Neural crest cell (in vitro differentiated cells): Measurements from ENCODE around the gene TRIM29. TPM values are rescaled to one million over a fixed set of nuclear protein-coding genes. Genes with fewer than 3 reads are reported as not detected.
A peak's percentile ranks its signal among the peaks of the same experiment; 100 is the strongest.
"Not testable (repeated sequence)": the region's sequence is repeated elsewhere in the genome, so short reads cannot be mapped to it uniquely, and the experiment has no call there.

Source experiments
- DNase-seq: peaks from one replicate; pipeline ENCODE4 v3.0.0; 2021; ENCODE audit warnings: low read depth, mixed read lengths, low spot score
- H3K27ac Mint-ChIP-seq: one replicate; pipeline ENCODE4 v1.8.0; 2021; ENCODE audit warnings: mild to moderate bottlenecking, mixed read lengths; ENCODE audit not compliant: unreplicated experiment
- H3K27me3 Mint-ChIP-seq: 2 replicates; pipeline ENCODE4 v1.8.0; 2021; ENCODE audit warnings: low read depth, mild to moderate bottlenecking, mixed read lengths
- H3K36me3 Mint-ChIP-seq: 2 replicates; pipeline ENCODE4 v1.8.0; 2021; ENCODE audit warnings: low read depth, mild to moderate bottlenecking, mixed read lengths
- H3K4me1 Mint-ChIP-seq: 2 replicates; pipeline ENCODE4 v1.8.0; 2021; ENCODE audit warnings: mixed read lengths
- H3K4me3 Mint-ChIP-seq: one replicate; pipeline ENCODE4 v1.8.0; 2021; ENCODE audit warnings: mild to moderate bottlenecking, mixed read lengths
- H3K9me3 Mint-ChIP-seq: 2 replicates; pipeline ENCODE4 v1.8.0; 2021; ENCODE audit warnings: mixed read lengths
- CTCF ChIP-seq: fragments of 200-600 bp; sonication (generic); conservative IDR thresholded peaks from 2 replicates; pipeline ENCODE4 v1.5.0; 2021; ENCODE audit warnings: antibody characterized with exemption, mild to moderate bottlenecking
- total RNA-seq: library from RNA; stranded (reverse); gene quantifications from 2 replicates; pipeline ENCODE4 v1.2.1, GENCODE V29; 2021

The TRIM29 gene
- total RNA-seq, 1 donor from 2014 or later, result not detected

- Mint-ChIP-seq H3K27ac (no peak overlapping the region), H3K4me3 (peak overlapping the region; percentile 62), H3K27me3 (peaks cover 2% of the 10 kb centered on the region), H3K9me3 (no peaks in the 10 kb centered on the region), H3K4me1 (peaks cover 85% of the 10 kb centered on the region), H3K36me3 (peaks cover 2% of the 10 kb centered on the region)
- DNase-seq, result no peak
- no peak for TF ChIP-seq CTCF
Measured at GRCh38 chr11:120181376-120181975, 43.6 kb upstream of the TRIM29 start.

GRCh38 chr11:120180551-120181232 lies 42.8 kb upstream of the TRIM29 start:
- H3K9me3 Mint-ChIP-seq, result peaks cover 4% of the 10 kb centered on the region
- H3K4me1 Mint-ChIP-seq, result peaks cover 78% of the 10 kb centered on the region
- peak overlapping the region; percentile 69 for H3K27ac Mint-ChIP-seq
- H3K27me3 Mint-ChIP-seq, result peaks cover 4% of the 10 kb centered on the region
- no peak for DNase-seq
- H3K4me3 Mint-ChIP-seq, result peak overlapping the region; percentile 62
- peaks cover 2% of the 10 kb centered on the region for H3K36me3 Mint-ChIP-seq
- TF ChIP-seq CTCF, result no peak

GRCh38 chr11:120180063-120180462 lies 42.1 kb upstream of the TRIM29 start:
- H3K4me3 Mint-ChIP-seq, result peak overlapping the region; percentile 62
- DNase-seq, H3K27me3 Mint-ChIP-seq: not testable (repeated sequence)

GRCh38 chr11:120179057-120179672 lies 41.3 kb upstream of the TRIM29 start:
- H3K27me3 Mint-ChIP-seq, result peaks cover 4% of the 10 kb centered on the region
- peaks cover 63% of the 10 kb centered on the region for H3K4me1 Mint-ChIP-seq
- no peak overlapping the region for H3K4me3 Mint-ChIP-seq
- peaks cover 4% of the 10 kb centered on the region for H3K9me3 Mint-ChIP-seq
- peaks cover 2% of the 10 kb centered on the region for H3K36me3 Mint-ChIP-seq
- no peak overlapping the region for H3K27ac Mint-ChIP-seq
- TF ChIP-seq CTCF, result no peak
- no peak for DNase-seq

More at GRCh38 chr11:120180063-120180462, 42.1 kb upstream of the TRIM29 start:
- not testable (repeated sequence) for H3K9me3 Mint-ChIP-seq, H3K36me3 Mint-ChIP-seq
- H3K27ac Mint-ChIP-seq, result peak overlapping the region; percentile 93
- peaks cover 72% of the 10 kb centered on the region for H3K4me1 Mint-ChIP-seq

GRCh38 chr11:120178561-120179056 lies 40.7 kb upstream of the TRIM29 start:
- Mint-ChIP-seq H3K36me3 (peaks cover 2% of the 10 kb centered on the region), H3K27me3 (peaks cover 4% of the 10 kb centered on the region), H3K9me3 (peaks cover 4% of the 10 kb centered on the region), H3K4me1 (peaks cover 58% of the 10 kb centered on the region), H3K27ac (no peak overlapping the region), H3K4me3 (no peak overlapping the region)
- DNase-seq, result no peak
- TF ChIP-seq CTCF, result no peak
